A172 (cell line): Measurements from ENCODE around the gene OR2V1. TPM values are rescaled to one million over a fixed set of nuclear protein-coding genes. Genes with fewer than 3 reads are reported as not detected.
"Not testable (repeated sequence)": the region's sequence is repeated elsewhere in the genome, so short reads cannot be mapped to it uniquely, and the experiment has no call there.

Source experiments
- DNase-seq: peaks from one replicate; pipeline ENCODE4 v3.0.0-alpha.2; 2015; ENCODE audit warnings: low spot score
- total RNA-seq: library from RNA; depleted of rRNA; stranded (reverse); fragments of >200 nt; shearing (Covaris generic); gene quantifications from 2 replicates; pipeline ENCODE4 v1.2.3, GENCODE V29; 2014

Gene OR2V1
- total RNA-seq, 1 experiment from 2014 or later = not detected

DNA sequence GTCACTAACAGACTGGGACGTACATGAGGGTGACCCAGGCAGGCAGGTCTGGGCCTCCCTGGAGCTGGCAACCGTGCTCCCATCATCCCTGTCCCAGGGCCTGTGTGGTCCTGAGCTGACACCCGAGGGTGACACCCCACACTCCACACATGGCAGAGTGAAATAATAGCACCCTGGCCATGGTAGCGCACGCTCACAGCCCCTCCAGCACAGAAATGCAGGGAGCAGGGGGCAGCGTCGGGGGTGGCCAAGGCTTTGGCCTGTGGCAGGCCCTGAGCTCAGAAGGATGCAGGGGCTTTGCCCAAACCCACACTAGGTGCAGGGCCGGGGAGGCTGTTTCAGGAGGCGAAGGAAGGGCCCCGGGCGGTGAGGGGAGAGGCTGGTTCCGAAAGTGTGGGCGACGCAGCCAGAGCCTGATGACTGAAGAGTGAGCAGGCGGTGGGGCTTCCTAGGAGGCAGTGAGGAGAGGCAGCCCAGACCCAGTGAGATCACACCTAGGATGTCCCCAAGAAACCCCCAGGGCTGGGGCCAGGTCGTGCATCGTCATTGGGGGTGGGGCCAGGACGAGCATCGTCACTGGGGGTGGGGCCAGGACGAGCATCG, 29.3 kb upstream of the OR2V1 start:
- DNase-seq = peak; percentile 69

- DNase-seq = peak; percentile 84
These were observed 28.6 kb upstream of the OR2V1 start for GRCh38 chr5:181159286-181160151.

GRCh38 chr5:181158869-181159268, 27.9 kb upstream of the OR2V1 start:
- no peak for DNase-seq

- no peak for DNase-seq
These were observed 25.8 kb upstream of the OR2V1 start for GRCh38 chr5:181156758-181157157.

DNA sequence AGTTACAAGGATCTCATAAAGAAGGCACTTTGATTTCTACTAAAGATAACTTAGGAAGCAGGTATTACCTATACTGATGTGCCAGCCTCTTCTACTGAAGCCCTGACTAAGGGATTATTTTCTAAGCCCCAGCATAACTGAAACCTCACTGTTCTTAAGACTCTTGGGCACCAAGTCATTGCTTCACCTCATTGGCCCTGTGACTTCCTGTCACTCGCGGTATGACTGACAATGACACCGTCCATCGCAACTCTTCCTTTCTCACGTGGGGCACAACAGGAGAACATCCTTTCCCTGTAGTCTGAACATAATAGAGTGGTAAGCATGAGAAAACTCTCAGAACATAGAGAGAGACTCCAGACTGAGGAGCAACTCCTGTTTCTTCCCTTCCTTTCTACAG, 22.8 kb upstream of the OR2V1 start:
- DNase-seq = no peak

DNA sequence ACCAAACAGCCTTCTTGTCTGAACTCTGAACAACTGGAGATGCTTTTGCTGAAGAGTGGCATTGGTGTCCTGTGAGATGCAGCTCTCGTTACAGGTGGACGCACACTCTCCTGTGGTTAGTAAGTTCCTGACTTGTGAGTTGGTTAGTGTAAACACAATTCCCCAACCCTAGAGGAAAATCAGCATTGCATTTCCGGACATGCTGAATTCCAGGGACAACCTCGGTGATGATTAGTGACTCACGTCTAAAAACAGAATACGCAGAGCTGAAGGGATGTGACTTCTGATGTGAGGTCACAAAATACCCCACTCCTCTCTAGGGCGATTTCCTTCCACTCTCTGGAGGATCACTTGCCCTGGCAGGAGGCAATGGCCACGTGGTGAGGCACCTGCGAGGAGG, 21.4 kb upstream of the OR2V1 start:
- peak; percentile 92 for DNase-seq

DNA sequence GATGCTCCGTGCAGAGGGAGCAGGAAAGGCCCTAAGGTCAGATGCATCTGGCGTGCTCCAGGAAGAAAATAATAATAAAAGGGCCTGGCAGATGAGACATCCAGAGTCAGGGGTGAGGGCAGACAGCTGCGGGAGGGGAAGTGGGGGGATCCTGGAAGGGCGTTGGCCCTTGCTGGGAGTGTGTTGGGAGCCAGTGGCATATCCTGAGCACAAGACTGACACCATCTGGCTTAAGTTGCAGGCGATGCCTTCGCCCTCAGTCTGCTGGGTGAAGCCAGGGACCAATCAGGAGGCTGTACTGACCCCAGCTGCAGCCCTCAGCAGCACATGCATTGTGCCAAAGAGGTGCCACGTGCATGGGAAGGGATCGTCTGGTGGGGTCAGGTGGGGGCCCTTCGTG, 20.2 kb upstream of the OR2V1 start:
- DNase-seq = no peak

DNA sequence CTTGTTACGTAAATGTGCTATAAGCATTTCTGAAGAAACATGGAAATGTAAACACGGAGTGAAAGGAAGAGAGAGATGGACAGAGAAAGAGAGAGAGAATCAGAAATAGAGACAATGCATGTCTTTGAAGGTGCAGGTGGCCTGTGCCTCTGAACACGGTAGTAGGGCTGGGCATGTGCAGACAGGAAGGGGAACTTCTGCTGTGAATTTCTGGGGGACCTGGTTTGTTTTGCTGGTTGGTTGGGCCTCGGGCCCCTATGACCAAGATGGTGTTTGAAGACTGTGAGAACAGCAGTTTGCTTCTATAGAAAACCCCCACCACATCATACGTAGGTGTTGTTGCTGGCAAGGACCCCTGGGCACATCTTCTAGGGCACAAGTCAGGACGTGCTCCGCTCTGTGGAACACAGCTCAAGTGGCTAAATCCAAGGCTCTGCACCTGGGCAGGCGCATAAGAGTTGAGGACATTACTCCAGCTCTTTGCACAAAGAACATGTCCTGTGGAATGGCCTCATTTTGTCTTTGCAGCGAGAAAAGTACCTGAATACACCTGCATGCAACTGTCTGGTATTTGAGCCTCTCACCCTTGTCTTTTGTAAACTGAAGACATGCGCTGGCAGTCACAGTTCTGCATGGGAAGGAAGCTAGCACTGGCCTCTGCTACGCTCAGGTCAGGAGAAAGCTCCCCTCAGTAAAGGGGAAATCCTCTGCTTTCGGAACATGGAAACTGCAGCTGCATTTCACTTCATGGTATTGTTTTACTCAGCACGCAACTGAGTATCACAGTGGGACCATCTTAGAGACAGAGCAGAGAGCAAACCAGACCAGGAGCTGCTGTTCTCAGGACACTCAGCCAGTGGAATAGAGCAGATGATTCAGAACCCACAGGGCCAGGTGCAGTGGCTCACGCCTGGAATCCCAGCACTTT, 19.1 kb upstream of the OR2V1 start:
- DNase-seq = no peak

GRCh38 chr5:181149355-181149754, 18.4 kb upstream of the OR2V1 start:
- no peak for DNase-seq

- not testable (repeated sequence) for DNase-seq
These were observed 16.1 kb upstream of the OR2V1 start, which contains the start of gene OR2V2 for GRCh38 chr5:181146927-181147636. OR2V2 (plus strand) TSS chr5:181147586; CDS start chr5:181154943, 7,357 bp downstream.

DNA sequence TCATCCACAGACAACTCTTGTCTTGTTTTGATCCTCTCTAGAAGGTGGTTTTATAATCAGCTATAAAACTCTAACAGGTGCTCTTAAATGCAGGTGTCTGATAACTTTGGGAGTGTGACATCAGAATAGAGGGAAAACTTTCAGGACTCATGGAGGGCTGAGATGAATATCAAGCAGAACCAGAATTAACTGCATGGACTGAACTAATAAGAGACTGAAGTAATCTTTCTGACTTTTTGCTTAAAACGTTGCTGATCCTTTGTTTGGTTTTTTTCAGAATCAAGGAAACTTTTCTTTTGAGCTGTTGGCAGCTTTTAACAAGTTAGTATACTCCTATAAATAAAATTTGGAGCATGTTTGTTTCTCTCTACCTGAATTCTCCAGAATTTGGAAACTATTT, 14.2 kb upstream of the OR2V1 start:
- no peak for DNase-seq

- DNase-seq = no peak
These were observed 11.1 kb upstream of the OR2V1 start for GRCh38 chr5:181142054-181142453.

DNA sequence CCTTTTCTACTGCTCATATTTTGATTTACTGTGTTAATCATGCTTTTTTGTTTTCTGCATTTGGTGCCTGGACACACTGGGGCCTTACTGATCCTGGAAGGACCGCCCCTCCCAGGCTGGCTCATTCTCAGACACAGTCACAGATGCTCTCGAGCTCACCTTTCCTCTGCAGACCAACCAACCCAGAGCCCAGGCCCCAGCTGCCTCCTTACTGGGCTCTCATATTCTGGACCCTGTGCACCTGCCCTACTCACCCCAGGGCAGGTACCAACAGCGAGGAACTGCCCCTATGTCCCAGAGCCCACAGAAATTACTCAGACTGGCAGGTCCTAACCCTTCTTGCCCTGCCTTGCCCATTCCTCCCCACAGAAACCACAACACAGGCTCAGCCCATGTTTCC, 9.8 kb upstream of the OR2V1 start:
- DNase-seq = no peak

GRCh38 chr5:181138258-181138657, 7.3 kb upstream of the OR2V1 start:
- peak; percentile 51 for DNase-seq

GRCh38 chr5:181136361-181136955, 5.5 kb upstream of the OR2V1 start:
- DNase-seq = no peak

GRCh38 chr5:181134259-181134658, 3.3 kb upstream of the OR2V1 start:
- DNase-seq = no peak

- peak; percentile 60 for DNase-seq
These were observed 2.8 kb upstream of the OR2V1 start for GRCh38 chr5:181133610-181134231.

GRCh38 chr5:181133083-181133482, 2.1 kb upstream of the OR2V1 start:
- DNase-seq = no peak

- no peak for DNase-seq
These were observed 545 bp upstream of the OR2V1 start for GRCh38 chr5:181131514-181131913.

DNA sequence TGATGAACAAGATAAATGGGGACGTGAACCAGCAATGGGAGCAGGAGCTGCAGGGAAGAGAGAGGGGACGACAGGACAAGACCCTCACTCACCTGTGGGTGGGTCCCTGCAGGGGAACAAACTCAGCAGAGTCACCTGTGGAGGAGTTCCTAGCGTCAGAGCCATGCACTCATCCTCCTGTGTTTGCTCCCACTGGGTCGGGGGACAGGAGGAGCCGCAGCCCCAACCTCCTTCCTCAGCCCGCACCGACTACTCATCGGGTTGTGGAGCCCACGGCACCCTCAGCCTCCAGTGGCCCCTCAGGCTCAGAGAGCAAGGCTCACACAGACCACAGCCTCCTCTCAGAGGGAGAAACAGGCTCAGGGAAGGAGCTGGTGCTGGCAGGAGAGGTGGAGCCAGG, 888 bp downstream of the OR2V1 start:
- DNase-seq = not testable (repeated sequence)

DNA sequence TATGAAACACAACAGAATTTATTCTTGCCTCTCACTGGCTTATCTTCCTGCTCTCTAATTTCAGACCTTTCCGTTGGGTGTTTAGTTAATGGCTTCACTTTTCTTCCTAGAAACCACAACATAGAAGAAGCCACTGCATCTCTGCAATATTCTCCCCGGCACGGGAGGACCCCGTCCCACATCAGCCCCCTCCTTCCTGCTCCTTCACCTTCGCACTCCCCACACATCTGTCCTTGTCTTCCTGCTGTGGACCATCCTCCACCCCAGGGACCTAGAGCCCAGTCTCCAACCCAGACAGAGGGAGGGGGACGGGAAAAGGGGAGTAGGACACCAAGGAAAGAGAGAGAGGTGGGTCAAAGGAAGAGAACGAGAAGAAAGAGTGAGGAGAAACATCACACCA, 1.4 kb downstream of the OR2V1 start:
- DNase-seq = no peak
